Stimulated activated CD4-positive, alpha-beta T cell treated with anti-CD3 and anti-CD28 coated beads, Interleukin-4, amount 100 ng/mL, for 1 hour (primary cell): ENCODE data around the gene PRMT1.

Experiments used
- DNase-seq: peaks from one replicate; pipeline ENCODE4 v3.0.0-alpha.2; 2020

The PRMT1 gene

DNA sequence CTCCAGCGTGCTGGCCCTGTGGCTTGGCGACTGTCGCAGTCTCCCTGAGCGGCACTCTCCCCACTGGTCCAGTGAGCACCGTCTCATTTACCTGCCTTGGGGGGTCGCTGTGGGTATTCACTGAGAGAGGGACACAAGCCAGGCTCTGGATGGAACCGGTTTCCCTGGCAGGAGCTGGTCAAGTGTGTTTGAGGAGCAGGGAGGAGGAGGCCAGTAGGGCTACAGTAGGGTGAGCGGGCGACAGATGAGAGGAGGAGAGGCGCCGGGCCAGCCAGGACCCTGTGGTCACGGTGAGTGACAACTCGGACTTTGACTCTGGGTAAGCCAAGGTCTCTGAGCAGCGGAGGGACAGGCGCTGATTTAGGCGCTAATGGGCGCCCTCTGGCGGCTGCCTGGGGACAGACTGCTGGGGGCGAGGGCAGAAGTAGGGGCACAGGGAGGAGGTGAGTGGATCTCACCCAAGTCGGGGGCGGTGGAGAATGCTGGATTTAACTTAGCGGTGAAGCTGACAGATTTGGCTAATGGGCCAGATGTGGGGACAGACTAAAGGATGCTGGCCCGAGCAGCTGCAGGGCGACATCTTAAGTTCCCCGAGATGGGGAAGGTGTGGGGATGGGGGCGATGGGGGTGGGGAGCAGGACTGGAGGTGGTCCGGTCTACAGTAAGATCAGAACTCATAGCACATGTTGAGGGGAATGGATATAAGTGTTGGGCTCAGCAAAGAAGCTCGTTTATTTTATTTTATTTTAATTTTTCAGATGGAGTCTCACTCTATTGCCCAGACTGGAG, 4.7 kb upstream of the PRMT1 start:
- DNase-seq = peak; percentile 79

GRCh38 chr19:49676136-49676783, 811 bp upstream of the PRMT1 start:
- DNase-seq = no peak

DNA sequence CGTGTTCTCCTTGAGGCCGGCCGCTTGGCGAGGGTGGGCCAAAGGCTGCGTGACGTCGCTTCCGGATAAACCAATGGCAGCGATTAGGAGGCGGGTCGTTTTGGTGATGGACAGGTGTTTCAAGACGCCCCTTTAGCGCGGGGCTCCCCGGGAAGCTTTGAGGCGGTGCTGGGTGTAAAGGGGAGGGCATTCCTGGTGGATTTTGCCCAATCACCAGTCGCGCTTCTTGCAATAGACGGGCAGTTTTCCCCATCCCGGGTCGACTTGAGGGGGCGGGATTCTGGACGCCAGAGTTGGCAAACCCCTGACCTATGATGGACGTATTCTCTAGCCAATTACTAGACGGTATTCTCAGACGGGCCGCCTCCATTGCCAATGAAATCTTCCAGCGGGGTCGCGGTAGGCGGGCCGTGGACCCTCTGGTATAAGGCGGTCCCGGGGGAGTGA, 264 bp upstream of the PRMT1 start:
- DNase-seq = peak; percentile 97

GRCh38 chr19:49677901-49678674, 1.0 kb downstream of the PRMT1 start:
- peak; percentile 81 for DNase-seq

GRCh38 chr19:49678985-49679770, 2.1 kb downstream of the PRMT1 start:
- DNase-seq = no peak

GRCh38 chr19:49679771-49680413, 2.8 kb downstream of the PRMT1 start:
- DNase-seq = no peak

DNA sequence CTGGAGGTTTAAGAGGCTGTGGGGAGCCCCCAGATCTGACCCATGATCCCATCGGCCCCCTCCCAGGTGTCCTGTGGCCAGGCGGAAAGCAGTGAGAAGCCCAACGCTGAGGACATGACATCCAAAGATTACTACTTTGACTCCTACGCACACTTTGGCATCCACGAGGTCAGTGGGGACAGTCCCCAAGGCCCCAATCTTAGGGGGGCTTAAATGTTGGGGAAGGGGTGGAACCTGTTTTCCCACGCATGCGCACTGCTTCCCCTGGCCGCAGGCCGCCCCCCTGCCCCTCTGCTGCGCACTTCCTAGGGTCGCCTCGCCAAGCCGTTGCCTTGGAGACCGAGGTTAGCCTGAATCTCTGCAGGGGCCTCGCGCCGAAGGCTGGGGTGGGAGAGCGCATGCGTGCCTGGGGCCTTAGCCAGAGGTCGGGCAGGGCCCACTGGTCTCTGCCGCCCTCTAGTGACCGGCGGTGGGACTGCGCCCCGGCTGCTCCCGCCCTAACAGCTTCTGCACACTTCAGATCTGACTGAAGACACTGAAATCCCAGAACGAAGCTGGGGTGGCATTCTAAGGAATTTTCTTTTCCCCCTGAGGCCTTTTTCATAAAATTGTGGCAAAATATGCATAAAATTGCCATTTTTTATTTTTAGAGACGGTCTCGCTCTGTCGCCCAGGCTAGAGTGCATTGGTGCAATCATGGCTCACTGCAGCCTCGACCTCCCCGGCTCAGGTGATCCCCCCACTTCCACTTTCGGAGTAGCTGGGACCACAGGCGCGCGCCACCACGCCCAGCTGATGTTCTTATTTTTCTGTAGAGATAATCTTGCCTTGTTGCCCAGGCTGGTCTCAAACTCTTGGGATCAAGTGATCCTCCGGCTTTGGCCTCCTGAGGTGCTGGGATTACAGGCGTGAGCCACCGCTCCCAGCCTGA, 3.6 kb downstream of the PRMT1 start:
- DNase-seq = peak; percentile 97

DNA sequence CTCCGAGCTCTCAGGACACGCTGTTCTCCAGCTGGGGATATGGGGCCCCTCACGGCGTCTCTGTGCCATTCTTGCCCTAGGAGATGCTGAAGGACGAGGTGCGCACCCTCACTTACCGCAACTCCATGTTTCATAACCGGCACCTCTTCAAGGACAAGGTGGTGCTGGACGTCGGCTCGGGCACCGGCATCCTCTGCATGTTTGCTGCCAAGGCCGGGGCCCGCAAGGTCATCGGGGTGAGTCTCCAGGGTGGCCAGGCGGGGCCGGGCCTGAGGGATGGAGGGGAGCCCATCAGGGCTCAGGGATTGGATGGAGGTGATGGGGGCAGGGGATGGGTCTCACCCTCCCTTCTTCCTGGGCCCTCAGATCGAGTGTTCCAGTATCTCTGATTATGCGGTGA, 4.8 kb downstream of the PRMT1 start:
- no peak for DNase-seq

DNA sequence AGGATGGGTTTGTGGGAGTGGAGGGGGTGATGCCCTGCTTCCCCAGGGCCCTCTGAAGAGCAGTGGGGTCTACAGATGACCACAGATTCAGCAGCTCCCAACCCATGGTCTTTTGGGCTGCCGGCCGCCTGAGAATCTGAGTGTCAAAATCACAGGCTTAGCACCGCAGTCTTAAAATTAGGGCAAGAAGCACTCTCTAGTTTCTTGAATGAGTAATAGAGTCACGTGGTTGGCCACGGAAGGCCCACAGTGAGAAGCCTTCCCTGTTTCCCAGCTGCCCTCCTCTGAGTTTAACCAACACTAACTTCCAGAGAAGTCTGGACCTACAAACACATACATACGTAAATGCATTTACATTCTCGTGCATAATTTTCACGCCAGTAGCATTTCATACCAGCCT, 5.2 kb downstream of the PRMT1 start:
- no peak for DNase-seq

GRCh38 chr19:49683814-49684250, 6.8 kb downstream of the PRMT1 start:
- no peak for DNase-seq

DNA sequence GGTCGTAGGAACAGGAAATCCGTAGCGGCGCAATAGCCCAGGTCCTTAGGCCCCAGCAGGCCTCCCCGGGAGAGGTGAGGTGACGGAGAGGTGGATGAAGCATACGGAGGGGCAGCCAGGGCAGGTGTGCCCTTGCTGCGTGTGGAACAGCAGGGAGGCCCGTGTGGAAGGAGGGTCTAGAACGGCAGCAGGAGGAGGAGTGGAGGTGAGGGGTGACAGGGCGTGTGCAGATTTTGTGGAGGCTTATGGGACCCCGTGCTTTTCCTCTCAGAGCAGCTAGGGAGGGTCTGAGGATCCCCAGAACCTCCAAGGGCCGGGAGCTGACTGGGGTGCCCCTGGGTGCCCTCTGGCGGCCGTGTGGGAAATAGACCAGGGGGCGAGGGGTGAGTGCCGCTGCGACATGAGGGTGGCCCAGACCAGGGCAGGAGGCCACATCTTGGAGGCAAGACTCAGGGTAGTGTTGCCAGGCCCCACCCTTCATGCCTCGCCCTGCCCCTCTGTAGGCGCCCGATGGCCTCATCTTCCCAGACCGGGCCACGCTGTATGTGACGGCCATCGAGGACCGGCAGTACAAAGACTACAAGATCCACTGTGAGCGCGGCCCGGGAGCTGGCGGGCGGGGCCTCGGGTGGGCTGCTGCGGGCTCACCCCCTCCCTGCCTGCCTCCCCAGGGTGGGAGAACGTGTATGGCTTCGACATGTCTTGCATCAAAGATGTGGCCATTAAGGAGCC, 7.3 kb downstream of the PRMT1 start:
- DNase-seq = no peak

GRCh38 chr19:49684983-49685553, 8.0 kb downstream of the PRMT1 start:
- no peak for DNase-seq

DNA sequence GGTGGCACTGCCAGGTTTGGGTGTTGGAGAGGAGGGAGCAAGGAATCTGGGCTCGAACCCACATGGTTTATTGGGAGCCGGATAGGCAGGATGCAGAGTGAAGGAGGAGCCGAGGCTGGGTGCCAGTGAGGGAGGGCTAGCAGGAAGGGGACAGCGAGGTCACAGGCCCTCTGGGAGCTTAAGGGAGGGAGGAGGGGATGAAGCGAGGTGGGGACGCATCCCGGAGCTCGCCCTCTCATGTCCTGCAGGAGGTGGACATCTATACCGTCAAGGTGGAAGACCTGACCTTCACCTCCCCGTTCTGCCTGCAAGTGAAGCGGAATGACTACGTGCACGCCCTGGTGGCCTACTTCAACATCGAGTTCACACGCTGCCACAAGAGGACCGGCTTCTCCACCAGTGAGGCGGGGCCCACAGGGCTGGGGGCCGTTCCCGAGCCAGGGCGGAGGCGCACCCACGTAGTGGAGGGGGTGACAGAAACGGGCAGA, 8.8 kb downstream of the PRMT1 start:
- no peak for DNase-seq

GRCh38 chr19:49686503-49687088, 9.5 kb downstream of the PRMT1 start:
- DNase-seq = no peak

GRCh38 chr19:49687150-49687549, 10.1 kb downstream of the PRMT1 start:
- no peak for DNase-seq

DNA sequence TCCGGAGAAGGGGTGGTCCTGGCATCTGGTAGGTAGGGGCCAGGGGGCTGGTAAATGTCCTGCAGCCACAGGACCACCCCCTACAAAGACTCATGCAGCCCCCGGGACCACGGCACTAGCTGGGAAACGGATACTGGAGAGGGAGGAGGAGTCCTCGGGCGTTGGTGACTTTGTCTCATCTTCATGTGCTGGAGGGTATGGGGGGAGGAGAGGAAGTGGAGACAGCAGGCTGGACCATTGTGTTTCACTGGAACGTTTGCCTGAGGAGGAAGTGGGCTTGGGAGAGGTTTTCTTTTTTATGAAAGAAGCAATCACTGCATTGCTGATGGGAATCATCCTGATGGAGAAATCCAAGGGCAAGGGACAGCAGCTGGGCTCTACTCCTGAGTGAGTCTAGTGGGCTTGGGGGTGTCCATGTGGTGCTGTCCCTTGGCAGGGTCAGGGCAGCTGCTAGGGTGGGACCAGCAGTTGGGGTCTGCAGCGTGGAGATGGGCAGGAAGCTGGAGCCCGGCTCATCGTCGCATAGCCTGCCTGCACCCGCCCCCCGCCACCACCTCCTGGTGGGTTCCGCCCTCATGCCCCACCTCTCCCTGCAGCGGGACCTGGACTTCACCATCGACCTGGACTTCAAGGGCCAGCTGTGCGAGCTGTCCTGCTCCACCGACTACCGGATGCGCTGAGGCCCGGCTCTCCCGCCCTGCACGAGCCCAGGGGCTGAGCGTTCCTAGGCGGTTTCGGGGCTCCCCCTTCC, 10.7 kb downstream of the PRMT1 start:
- DNase-seq = no peak

DNA sequence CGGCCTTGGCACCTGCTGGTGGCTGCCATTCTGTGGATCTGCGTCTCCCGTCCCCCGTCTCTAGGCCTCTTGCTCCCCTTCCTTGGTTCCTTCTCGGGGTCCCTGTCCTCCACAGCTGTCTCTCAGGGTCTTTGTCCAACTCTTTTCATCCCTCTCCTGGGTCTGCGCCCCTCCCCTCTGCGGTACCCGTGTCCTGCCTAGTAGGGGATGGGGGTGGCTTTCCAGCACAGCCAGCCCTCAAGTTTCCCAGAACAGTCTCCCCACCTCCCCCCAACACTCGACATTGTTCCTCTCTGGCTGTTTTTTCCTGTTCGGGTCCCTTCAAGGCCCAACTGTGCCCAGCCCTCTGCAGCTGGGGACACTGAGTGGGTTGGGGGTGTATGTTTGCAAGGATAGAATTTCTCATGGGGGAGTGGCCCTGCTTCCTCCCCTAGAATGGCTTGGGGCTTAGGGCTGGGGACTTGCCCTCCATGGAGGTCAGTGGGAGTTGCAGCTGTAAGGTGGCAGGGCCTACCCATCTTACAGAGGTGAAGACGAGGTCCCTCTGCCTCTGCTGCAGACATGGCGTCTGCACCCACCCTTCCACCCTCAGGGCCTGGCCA, 11.6 kb downstream of the PRMT1 start:
- DNase-seq = no peak
